ENCODE data around the gene LMO1.

LMO1 gene

DNA sequence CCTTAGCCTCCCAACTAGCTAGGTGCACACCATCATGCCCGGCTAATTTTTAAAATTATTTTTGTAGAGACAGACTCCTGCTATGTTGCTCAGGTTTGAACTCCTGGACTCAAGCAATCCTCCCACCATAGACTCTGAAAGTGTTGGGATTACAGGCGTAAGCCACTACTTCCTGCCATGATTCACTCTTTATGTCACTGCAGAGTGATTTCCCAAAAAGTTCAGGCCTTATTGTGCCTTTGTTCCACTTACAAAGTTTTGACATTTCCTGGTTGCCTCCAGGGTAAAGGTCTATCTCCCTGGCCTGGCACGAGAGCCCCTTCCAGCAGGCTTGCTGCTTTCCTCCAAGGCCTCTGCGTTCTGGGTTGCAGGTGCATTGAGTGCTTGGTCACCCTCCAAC is 50.3 kb downstream of the LMO1 start:
- DNase-seq (ENCODE audit: low read depth in 1 of 2, low spot score in 1 of 2): no peak
- no peak overlapping the region for H3K4me3 ChIP-seq (replicated peaks; ENCODE audit: insufficient read depth, low read length)
- H3K27me3 ChIP-seq (ENCODE audit: insufficient read depth, poor library complexity, severe bottlenecking): no peaks in the 10 kb centered on the region
- no peak for TF ChIP-seq POLR2AphosphoS5 (IDR thresholded peaks at IDR 0.05; ENCODE audit: low read depth)
- TF ChIP-seq SPI1 (IDR thresholded peaks at IDR 0.05; ENCODE audit: borderline replicate concordance, low read depth): no peak
- TF ChIP-seq, protein P1, sequence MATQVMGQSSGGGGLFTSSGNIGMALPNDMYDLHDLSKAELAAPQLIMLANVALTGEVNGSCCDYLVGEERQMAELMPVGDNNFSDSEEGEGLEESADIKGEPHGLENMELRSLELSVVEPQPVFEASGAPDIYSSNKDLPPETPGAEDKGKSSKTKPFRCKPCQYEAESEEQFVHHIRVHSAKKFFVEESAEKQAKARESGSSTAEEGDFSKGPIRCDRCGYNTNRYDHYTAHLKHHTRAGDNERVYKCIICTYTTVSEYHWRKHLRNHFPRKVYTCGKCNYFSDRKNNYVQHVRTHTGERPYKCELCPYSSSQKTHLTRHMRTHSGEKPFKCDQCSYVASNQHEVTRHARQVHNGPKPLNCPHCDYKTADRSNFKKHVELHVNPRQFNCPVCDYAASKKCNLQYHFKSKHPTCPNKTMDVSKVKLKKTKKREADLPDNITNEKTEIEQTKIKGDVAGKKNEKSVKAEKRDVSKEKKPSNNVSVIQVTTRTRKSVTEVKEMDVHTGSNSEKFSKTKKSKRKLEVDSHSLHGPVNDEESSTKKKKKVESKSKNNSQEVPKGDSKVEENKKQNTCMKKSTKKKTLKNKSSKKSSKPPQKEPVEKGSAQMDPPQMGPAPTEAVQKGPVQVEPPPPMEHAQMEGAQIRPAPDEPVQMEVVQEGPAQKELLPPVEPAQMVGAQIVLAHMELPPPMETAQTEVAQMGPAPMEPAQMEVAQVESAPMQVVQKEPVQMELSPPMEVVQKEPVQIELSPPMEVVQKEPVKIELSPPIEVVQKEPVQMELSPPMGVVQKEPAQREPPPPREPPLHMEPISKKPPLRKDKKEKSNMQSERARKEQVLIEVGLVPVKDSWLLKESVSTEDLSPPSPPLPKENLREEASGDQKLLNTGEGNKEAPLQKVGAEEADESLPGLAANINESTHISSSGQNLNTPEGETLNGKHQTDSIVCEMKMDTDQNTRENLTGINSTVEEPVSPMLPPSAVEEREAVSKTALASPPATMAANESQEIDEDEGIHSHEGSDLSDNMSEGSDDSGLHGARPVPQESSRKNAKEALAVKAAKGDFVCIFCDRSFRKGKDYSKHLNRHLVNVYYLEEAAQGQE (IDR thresholded peaks at IDR 0.05; ENCODE audit: insufficient replicate concordance, low read depth): no peak
- no peak for TF ChIP-seq GABPA (IDR thresholded peaks at IDR 0.05; ENCODE audit: low read depth)
- TF ChIP-seq, protein P2, sequence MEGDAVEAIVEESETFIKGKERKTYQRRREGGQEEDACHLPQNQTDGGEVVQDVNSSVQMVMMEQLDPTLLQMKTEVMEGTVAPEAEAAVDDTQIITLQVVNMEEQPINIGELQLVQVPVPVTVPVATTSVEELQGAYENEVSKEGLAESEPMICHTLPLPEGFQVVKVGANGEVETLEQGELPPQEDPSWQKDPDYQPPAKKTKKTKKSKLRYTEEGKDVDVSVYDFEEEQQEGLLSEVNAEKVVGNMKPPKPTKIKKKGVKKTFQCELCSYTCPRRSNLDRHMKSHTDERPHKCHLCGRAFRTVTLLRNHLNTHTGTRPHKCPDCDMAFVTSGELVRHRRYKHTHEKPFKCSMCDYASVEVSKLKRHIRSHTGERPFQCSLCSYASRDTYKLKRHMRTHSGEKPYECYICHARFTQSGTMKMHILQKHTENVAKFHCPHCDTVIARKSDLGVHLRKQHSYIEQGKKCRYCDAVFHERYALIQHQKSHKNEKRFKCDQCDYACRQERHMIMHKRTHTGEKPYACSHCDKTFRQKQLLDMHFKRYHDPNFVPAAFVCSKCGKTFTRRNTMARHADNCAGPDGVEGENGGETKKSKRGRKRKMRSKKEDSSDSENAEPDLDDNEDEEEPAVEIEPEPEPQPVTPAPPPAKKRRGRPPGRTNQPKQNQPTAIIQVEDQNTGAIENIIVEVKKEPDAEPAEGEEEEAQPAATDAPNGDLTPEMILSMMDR (IDR thresholded peaks at IDR 0.05; ENCODE audit: insufficient read depth, low read length): no peak
- H3K27ac ChIP-seq (replicated peaks): no peak overlapping the region

DNA sequence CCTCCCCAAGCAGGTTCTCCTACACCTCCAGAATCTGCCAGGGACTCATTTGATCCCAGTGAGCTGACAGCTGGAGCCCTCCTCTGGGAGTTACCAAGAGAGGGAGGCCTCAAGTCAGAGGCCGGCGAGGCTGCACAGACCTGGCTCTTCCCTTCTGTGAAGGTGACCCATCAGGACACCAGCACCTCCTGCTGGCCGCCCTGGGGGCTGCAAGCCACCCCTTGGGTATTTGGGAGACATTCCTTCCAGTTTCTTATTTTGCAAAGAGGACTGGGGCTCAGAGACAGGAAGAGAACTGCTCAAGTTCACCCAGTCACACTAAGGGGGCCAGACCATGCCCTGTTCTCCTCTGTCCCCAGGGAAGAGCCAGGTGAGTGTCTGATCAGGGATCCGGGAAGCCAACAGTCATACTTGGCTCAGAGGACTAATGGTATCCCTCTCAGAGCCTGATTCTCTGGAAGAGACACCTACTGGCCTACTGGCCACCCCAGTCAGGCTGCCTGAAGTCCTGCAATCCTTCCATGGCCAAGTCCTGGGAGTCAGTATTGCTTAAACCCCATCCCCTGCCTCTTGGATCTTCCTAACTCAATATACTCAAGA is 54.4 kb downstream of the LMO1 start:
- DNase-seq (ENCODE audit: low read depth in 1 of 2, low spot score in 1 of 2): peak in 1 of 2 experiments; percentile 48
- no peak overlapping the region for H3K27ac ChIP-seq (replicated peaks)
- H3K4me3 ChIP-seq (replicated peaks; ENCODE audit: insufficient read depth, low read length): no peak overlapping the region
- no peaks in the 10 kb centered on the region for H3K27me3 ChIP-seq (ENCODE audit: insufficient read depth, poor library complexity, severe bottlenecking)
- TF ChIP-seq GABPA (IDR thresholded peaks at IDR 0.05; ENCODE audit: low read depth) (no peak), SPI1 (IDR thresholded peaks at IDR 0.05; ENCODE audit: borderline replicate concordance, low read depth) (no peak), POLR2AphosphoS5 (IDR thresholded peaks at IDR 0.05; ENCODE audit: low read depth) (no peak)
- TF ChIP-seq, protein P1 (IDR thresholded peaks at IDR 0.05; ENCODE audit: insufficient replicate concordance, low read depth): no peak
- TF ChIP-seq, protein P2 (IDR thresholded peaks at IDR 0.05; ENCODE audit: insufficient read depth, low read length): peak; percentile 62

GRCh38 chr11:8207080-8208000 is 56.3 kb downstream of the LMO1 start:
- Histone ChIP-seq H3K27me3 (ENCODE audit: insufficient read depth, poor library complexity, severe bottlenecking) (no peaks in the 10 kb centered on the region), H3K27ac (replicated peaks) (peak overlapping the region; percentile 47), H3K4me3 (replicated peaks; ENCODE audit: insufficient read depth, low read length) (no peak overlapping the region)
- TF ChIP-seq, protein P1 (IDR thresholded peaks at IDR 0.05; ENCODE audit: insufficient replicate concordance, low read depth): no peak
- TF ChIP-seq SPI1 (IDR thresholded peaks at IDR 0.05; ENCODE audit: borderline replicate concordance, low read depth) (no peak), POLR2AphosphoS5 (IDR thresholded peaks at IDR 0.05; ENCODE audit: low read depth) (no peak), GABPA (IDR thresholded peaks at IDR 0.05; ENCODE audit: low read depth) (no peak)
- TF ChIP-seq, protein P2 (IDR thresholded peaks at IDR 0.05; ENCODE audit: insufficient read depth, low read length): no peak
- no peak for DNase-seq (ENCODE audit: low read depth in 1 of 2, low spot score in 1 of 2)

Data from HL-60 (cell line).